Activated CD8-positive, alpha-beta T cell treated with anti-CD3 and anti-CD28 coated beads, Interleukin-2, amount 10 ng/mL, durations not matched to agents 7 days and 5 days (primary cell): Measurements from ENCODE around the gene DUSP22. TPM values are rescaled to one million over a fixed set of nuclear protein-coding genes. Genes with fewer than 3 reads are reported as not detected.

Experiments used
- ATAC-seq: fragments of 150-1000 bp; cut with Tn5 transposase; one replicate; pipeline ENCODE4 v1.10.0; 2021; ENCODE audit warnings: moderate library complexity
- CTCF ChIA-PET: fragments of 350-600 bp; sonication (Branson Sonifier 250); formaldehyde crosslinking; loops from one replicate; lab custom pipeline; 2021; ENCODE audit warnings: antibody characterized with exemption; lab: Charles Lee
- POLR2A ChIA-PET: fragments of 350-600 bp; sonication (Branson Sonifier 250); formaldehyde crosslinking; loops from one replicate; lab custom pipeline; 2021; ENCODE audit warnings: antibody characterized with exemption; lab: Charles Lee
- DNase-seq: peaks from one replicate; pipeline ENCODE4 v3.0.0-alpha.2; 2020
- H3K27ac Mint-ChIP-seq: one replicate; pipeline ENCODE4 v1.8.0; 2021; ENCODE audit warnings: mild to moderate bottlenecking, mixed read lengths
- H3K27me3 Mint-ChIP-seq: one replicate; pipeline ENCODE4 v1.8.0; 2021; ENCODE audit warnings: low read depth, mixed read lengths
- H3K36me3 Mint-ChIP-seq: one replicate; pipeline ENCODE4 v1.8.0; 2021; ENCODE audit warnings: low read depth, mixed read lengths
- H3K4me1 Mint-ChIP-seq: one replicate; pipeline ENCODE4 v1.8.0; 2021; ENCODE audit warnings: low read depth, mixed read lengths
- H3K4me3 Mint-ChIP-seq: one replicate; pipeline ENCODE4 v1.8.0; 2021; ENCODE audit warnings: mild to moderate bottlenecking, mixed read lengths
- H3K9me3 Mint-ChIP-seq: one replicate; pipeline ENCODE4 v1.8.0; 2022; ENCODE audit warnings: mixed read lengths; ENCODE audit not compliant: insufficient read depth
- total RNA-seq, 2 experiments: library from RNA; stranded (reverse); gene quantifications; one replicate each; pipeline ENCODE4 v1.2.3, GENCODE V29; 2021

Gene DUSP22
- total RNA-seq, 2 experiments from 2014 or later: 32.6 to 33.2 TPM

DNA sequence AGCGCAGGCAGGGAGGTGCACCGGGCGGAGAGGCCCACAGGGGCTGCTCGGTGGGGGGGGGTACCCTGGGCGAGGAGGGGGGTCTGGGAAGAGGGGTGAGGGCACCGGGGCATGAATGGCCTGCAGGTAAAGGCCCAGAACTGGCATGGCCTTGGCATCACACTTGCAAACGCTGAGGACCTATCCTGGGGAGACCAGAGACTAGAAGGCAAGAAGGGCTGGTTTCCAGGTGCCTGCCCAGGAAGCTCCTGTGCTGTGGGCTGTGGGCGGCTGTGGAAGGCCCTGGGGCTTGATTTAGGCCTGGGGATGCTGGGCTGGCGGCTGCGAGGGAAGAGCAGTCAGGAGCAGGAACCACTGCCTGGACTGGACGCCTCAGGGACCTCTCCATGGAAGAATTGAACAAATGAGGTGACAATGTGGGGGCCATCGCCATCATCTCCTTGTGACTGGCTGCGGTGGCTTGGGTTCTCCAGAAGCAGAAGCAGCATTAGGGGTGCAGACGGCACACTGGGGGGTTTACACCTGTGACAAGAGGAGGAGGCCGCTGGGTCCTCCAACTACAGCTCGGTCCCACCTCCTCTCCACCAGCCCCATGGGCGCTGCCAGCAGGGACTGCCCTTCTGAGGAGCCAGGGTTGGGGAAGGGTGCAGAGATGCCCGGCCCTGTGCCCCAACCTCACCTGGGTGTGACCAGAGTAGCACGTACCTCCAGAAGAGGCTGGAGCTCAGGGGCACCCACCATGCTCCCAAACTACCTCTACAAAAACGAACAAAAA is 67.2 kb downstream of the DUSP22 start:
- ChIA-PET CTCF (no interaction called here), POLR2A (interaction anchor here (1.1 kb wide), 1 partner anchor 10 kb away, joined by 4 read pairs; no protein-coding TSS in a partner anchor)
- Mint-ChIP-seq H3K4me3 (no peak overlapping the region), H3K36me3 (no peaks in the 10 kb centered on the region), H3K27ac (no peak overlapping the region), H3K4me1 (peaks cover 10% of the 10 kb centered on the region), H3K27me3 (no peaks in the 10 kb centered on the region), H3K9me3 (peaks cover 12% of the 10 kb centered on the region)
- DNase-seq (no peak), ATAC-seq (no peak)

GRCh38 chr6:360349-360748 is 68.1 kb downstream of the DUSP22 start:
- ChIA-PET POLR2A (interaction anchor here (1.0 to 1.1 kb wide), 2 partner anchors 10 to 29 kb away, joined by 3 to 4 read pairs; no protein-coding TSS in a partner anchor), CTCF (interaction anchor here (0.9 to 1.6 kb wide), 3 partner anchors 9 to 172 kb away, joined by 3 to 6 read pairs (median 3); no protein-coding TSS in a partner anchor)
- DNase-seq: no peak
- no peak overlapping the region for H3K4me3 Mint-ChIP-seq
- peaks cover 14% of the 10 kb centered on the region for H3K9me3 Mint-ChIP-seq
- no peak overlapping the region for H3K27ac Mint-ChIP-seq
- H3K4me1 Mint-ChIP-seq: peaks cover 10% of the 10 kb centered on the region
- H3K27me3 Mint-ChIP-seq: no peaks in the 10 kb centered on the region
- no peak for ATAC-seq
- H3K36me3 Mint-ChIP-seq: no peaks in the 10 kb centered on the region

GRCh38 chr6:360764-361373 is 68.6 kb downstream of the DUSP22 start:
- no peaks in the 10 kb centered on the region for H3K27me3 Mint-ChIP-seq
- peaks cover 10% of the 10 kb centered on the region for H3K4me1 Mint-ChIP-seq
- DNase-seq: no peak
- H3K4me3 Mint-ChIP-seq: no peak overlapping the region
- no peaks in the 10 kb centered on the region for H3K36me3 Mint-ChIP-seq
- H3K27ac Mint-ChIP-seq: no peak overlapping the region
- ATAC-seq: no peak
- CTCF ChIA-PET: interaction anchor here (0.9 to 1.6 kb wide), 3 partner anchors 9 to 172 kb away, joined by 3 to 6 read pairs (median 3); no protein-coding TSS in a partner anchor
- POLR2A ChIA-PET: interaction anchor here (1.0 kb wide), 1 partner anchor 28 kb away, joined by 3 read pairs; no protein-coding TSS in a partner anchor
- peaks cover 14% of the 10 kb centered on the region for H3K9me3 Mint-ChIP-seq

DNA sequence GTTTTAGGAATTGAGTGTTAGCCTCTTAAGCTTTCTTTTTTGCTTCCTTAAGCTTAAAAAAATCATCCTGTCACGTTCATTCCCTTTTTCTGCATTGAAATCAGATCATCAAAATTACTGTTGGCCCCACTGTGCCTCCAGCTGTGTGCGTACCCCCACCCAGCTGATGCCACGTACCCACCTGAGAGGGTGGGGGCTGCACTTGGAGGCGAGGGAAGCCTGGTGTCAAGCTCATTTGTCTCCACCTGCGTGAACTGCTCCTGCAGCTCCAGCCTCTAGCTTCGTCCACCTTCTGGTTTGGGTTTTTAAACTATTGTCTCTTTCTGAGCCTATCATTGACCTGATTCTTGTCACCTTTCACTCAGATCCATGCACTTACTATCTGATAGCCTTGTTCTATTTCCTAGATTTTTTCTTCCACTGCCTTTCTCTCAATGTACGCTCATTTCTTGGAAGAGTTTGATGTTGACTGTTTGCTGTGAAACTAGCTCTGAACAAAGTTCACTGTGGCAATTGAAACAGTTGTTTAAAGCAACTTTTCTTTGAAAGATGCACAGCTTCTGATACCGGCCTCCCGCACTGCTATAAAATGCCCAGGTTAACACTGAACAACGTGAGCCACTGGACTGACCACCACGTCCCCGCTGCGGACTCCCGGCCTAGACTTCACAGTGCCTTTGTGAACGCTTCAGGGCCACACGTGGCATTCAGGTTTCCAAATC is 69.3 kb downstream of the DUSP22 start:
- Mint-ChIP-seq H3K27ac (no peak overlapping the region), H3K4me3 (no peak overlapping the region), H3K9me3 (peaks cover 14% of the 10 kb centered on the region), H3K36me3 (no peaks in the 10 kb centered on the region), H3K27me3 (peaks cover 1% of the 10 kb centered on the region), H3K4me1 (peaks cover 10% of the 10 kb centered on the region)
- ChIA-PET POLR2A (interaction anchor here (1.0 kb wide), 1 partner anchor 27 kb away, joined by 3 read pairs; no protein-coding TSS in a partner anchor), CTCF (interaction anchor here (1.2 to 1.6 kb wide), 3 partner anchors 10 to 173 kb away, joined by 3 to 6 read pairs (median 4); no protein-coding TSS in a partner anchor)
- no peak for DNase-seq
- ATAC-seq: no peak

GRCh38 chr6:362231-362923 is 70.1 kb downstream of the DUSP22 start:
- CTCF ChIA-PET: interaction anchor here (1.6 kb wide), 1 partner anchor 172 kb away, joined by 4 read pairs; no protein-coding TSS in a partner anchor
- Mint-ChIP-seq H3K4me3 (no peak overlapping the region), H3K27me3 (peaks cover 7% of the 10 kb centered on the region), H3K36me3 (no peaks in the 10 kb centered on the region), H3K4me1 (peaks cover 5% of the 10 kb centered on the region), H3K9me3 (peaks cover 14% of the 10 kb centered on the region), H3K27ac (no peak overlapping the region)
- no peak for ATAC-seq
- DNase-seq: no peak
- POLR2A ChIA-PET: no interaction called here

GRCh38 chr6:362924-363249 is 70.6 kb downstream of the DUSP22 start:
- Mint-ChIP-seq H3K27me3 (peaks cover 10% of the 10 kb centered on the region), H3K9me3 (peaks cover 14% of the 10 kb centered on the region), H3K4me3 (no peak overlapping the region), H3K27ac (no peak overlapping the region), H3K4me1 (peaks cover 5% of the 10 kb centered on the region), H3K36me3 (no peaks in the 10 kb centered on the region)
- ATAC-seq: no peak
- no peak for DNase-seq
- ChIA-PET POLR2A (no interaction called here), CTCF (interaction anchor here (1.6 kb wide), 1 partner anchor 172 kb away, joined by 4 read pairs; no protein-coding TSS in a partner anchor)

- ATAC-seq (no peak), DNase-seq (no peak)
- POLR2A ChIA-PET: no interaction called here
- Mint-ChIP-seq H3K9me3 (peaks cover 14% of the 10 kb centered on the region), H3K27me3 (peaks cover 10% of the 10 kb centered on the region), H3K36me3 (no peaks in the 10 kb centered on the region), H3K27ac (no peak overlapping the region), H3K4me3 (no peak overlapping the region), H3K4me1 (peaks cover 3% of the 10 kb centered on the region)
- CTCF ChIA-PET: interaction anchor here (1.3 to 1.6 kb wide), 2 partner anchors 12 to 173 kb away, joined by 3 to 4 read pairs; no protein-coding TSS in a partner anchor
Measured at GRCh38 chr6:363291-363690, 71.0 kb downstream of the DUSP22 start.

- Mint-ChIP-seq H3K4me1 (no peaks in the 10 kb centered on the region), H3K4me3 (no peak overlapping the region), H3K9me3 (peaks cover 14% of the 10 kb centered on the region), H3K27ac (no peak overlapping the region), H3K27me3 (peaks cover 10% of the 10 kb centered on the region), H3K36me3 (no peaks in the 10 kb centered on the region)
- DNase-seq (no peak), ATAC-seq (no peak)
- POLR2A ChIA-PET: no interaction called here
- CTCF ChIA-PET: interaction anchor here (1.3 kb wide), 1 partner anchor 13 kb away, joined by 3 read pairs; no protein-coding TSS in a partner anchor
Measured at GRCh38 chr6:363909-364308, 71.6 kb downstream of the DUSP22 start.

DNA sequence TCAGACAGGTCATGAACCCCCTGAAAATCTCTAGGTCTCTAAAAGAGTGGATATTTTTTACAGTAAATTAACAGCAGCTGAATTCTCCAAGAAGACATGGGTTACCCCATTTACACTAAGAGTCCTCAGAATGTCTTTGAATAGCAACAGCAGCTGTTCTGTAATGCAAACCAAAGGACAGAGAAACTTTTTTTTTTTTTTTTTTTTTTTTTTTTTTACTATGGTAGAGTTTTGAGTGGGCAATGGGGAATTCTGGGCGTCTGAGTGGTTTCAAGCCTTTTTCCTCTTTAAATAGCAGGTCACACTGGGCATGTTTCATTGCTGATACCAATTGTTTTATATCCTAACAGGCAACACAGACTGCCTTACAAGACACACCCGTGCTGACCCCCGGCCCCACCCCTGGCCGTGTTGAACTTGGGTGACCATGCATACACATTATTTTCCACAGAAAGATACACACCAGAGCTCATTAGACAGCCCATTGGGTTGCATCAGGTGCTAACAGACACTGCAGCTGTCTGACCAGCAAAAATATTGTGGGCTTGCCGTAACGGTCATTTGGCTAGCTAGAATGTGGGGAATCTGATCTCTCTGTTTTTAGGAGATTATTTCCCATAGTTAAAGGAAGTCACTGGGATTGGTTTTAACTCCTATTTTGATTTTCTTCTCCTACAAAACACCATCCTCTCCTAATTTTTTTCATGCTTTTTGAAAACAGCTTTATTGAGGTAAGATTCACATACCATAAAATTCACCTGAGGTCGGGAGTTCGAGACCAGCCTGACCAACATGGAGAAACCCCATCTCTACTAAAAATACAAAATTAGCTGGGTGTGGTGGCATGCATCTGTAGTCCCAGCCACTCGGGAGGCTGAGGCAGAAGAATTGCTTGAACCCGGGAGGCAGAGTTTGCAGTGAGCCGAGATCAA is 72.6 kb downstream of the DUSP22 start:
- Mint-ChIP-seq H3K9me3 (peaks cover 14% of the 10 kb centered on the region), H3K4me3 (no peak overlapping the region), H3K27me3 (peaks cover 12% of the 10 kb centered on the region), H3K4me1 (no peaks in the 10 kb centered on the region), H3K36me3 (no peaks in the 10 kb centered on the region), H3K27ac (no peak overlapping the region)
- DNase-seq (no peak), ATAC-seq (no peak)
- CTCF ChIA-PET: interaction anchor here (0.8 kb wide), 1 partner anchor 20 kb away, joined by 3 read pairs; no protein-coding TSS in a partner anchor
- POLR2A ChIA-PET: interaction anchor here (0.6 to 1.4 kb wide), 3 partner anchors 11 to 52 kb away, joined by 3 to 4 read pairs (median 3); partner anchors contain the start of gene IRF4

DNA sequence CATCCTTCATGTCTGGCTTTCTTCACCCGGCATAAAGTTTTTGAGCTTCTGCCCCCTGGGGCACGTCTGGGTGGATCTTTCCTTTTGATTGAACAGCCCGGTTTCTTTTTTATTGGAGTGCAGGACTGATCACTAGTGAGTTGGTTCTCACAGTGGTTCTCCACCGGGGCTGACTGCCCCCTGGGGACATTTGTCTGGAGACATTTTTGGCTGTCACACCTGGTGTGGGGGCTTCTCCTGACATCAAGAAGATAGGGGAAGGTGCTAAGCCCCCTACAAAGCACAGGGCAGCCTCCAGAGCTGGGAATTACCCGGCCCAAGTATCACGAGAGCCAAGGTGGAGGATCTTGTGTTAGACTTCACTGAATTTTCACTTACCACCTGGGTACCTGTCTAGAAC is 73.5 kb downstream of the DUSP22 start:
- ATAC-seq: no peak
- ChIA-PET POLR2A (interaction anchor here (1.4 kb wide), 1 partner anchor 26 kb away, joined by 4 read pairs; the partner anchor contains the start of gene IRF4), CTCF (interaction anchor here (1.1 kb wide), 1 partner anchor 18 kb away, joined by 3 read pairs; no protein-coding TSS in a partner anchor)
- H3K27ac Mint-ChIP-seq: no peak overlapping the region
- H3K4me3 Mint-ChIP-seq: no peak overlapping the region
- peaks cover 14% of the 10 kb centered on the region for H3K9me3 Mint-ChIP-seq
- DNase-seq: no peak
- no peaks in the 10 kb centered on the region for H3K36me3 Mint-ChIP-seq
- peaks cover 13% of the 10 kb centered on the region for H3K27me3 Mint-ChIP-seq
- no peaks in the 10 kb centered on the region for H3K4me1 Mint-ChIP-seq
